NCI-H1694 treated with DMSO at 0.1 percent for 48 hours (cell line): ENCODE results near the gene LAMB4.
A peak's percentile ranks its signal among the peaks of the same experiment; 100 is the strongest.

Experiments
- DNase-seq: peaks from one replicate; lab custom pipeline; 2025; lab: John Stamatoyannopoulos, UW

LAMB4 gene

DNA sequence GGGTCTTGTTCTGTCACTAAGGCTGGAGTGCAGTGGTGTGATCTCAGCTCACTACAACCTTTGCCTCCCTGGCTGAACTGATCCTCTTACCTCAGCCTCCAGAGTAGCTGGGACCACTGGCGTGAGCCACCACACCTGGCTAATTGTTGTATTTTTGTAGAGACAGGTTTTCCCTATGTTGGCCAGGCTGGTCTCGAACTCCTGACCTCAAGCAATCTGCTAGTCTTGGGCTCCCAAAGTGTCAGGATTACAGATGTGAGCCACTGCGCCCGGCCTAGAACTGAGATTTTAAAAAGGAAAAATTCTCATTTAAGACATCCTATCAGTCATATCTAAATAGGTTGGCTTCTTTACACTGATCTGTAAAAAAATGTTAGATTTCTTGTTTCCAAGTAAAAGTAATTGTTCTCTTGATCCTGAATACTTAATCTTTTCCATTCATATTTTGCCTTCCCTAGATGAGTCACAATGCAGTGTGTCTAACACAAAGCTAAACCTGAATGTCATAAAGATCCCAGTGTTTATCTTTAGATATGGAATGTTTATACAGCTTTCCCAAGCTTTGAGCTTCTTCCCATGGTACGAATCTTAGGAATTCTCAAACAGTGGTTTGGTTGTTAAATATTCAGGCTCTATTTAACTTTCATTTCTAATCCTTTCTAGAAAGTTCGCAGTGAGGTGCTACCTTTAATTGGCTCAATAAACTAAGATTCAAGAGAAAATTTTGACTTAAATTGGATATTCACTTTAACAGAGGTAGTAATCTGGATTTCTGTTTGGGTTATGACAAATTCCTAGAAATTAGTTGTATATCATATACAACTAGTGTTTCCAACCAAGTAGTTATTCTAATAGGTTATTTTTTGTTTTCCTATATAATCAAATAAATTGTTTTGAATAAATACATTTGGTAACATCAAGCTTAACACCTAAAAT lies 115.1 kb downstream of the LAMB4 start:
- no peak for DNase-seq

DNA sequence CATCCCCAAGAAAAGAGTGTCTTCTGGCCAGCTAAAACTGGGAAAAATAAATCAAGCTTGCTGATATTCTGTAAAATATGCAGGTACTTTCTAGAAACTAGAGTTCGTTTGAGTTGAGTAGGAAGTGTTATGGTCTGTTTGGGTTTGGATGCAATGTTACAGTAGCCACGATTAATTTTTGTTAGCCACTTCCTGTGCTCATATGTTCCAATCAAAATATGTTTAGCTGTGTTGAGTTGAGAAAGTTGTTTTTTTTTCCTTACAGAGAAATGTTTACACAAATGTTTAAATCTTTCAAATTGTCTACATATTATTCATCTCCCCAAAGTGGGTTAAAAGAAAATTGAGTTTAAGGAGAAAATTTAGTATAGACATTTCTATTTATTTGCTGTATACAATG lies 115.9 kb downstream of the LAMB4 start:
- no peak for DNase-seq

DNA sequence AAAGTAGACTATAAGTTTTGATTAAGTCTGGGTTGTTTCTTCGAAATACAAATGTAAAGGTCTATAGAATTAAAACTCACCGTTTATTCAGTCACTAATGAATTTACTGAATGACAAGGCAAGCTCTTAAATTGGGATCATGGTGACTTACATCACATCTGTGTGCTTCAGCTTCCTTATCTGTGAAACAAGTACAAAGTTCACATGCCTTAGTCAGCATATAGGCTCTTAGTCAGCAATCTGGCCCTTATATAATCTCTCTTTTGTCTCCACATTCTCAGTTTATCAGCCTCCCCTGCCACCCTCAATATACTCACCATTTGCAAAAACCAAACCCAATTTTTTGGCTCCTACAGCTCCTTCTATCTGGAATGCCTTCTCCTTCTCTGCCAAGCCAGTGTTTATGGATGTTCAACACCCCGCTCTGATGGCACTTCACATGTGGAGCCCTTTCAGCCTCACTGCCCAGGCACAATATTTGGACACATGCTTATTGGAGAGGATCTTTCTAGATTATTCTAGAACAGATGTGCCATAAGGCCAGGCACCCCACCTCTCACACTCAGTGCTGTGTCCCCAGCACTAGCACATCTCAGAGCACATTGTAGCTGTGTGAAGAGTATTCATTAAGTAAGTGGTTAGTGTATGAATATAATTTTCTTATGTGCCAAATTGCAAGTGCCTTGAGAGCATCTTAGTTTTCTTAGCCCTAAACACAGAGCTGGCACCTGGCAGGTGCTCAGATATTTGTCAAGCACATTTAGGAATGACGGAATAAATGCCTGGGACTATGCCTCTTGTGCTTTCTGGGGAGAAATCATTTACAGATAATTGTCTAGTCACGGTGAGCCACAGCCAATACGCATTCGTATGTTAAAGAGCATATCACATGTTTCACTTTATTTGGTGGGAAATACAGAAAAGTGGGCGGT lies 117.4 kb downstream of the LAMB4 start:
- DNase-seq = no peak

DNA sequence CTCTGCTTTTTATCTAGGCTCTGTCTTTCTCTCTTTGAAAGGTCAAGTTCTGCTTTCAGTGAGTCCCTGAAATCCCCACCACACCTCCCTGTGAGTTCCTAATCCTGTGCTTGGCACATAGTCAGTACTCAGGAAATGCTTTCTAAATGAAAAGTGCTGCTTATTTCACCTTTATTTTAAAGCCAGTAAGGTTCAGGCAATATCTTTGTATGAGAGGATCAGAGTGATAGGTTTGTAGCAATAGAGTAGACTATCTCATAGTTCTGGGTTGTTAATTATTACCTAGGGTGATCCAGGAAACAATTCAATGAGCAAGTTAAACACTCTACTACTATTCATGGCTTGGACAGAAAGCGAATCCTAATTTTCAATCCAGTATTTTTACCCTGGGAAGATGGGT lies 119.8 kb downstream of the LAMB4 start:
- no peak for DNase-seq

DNA sequence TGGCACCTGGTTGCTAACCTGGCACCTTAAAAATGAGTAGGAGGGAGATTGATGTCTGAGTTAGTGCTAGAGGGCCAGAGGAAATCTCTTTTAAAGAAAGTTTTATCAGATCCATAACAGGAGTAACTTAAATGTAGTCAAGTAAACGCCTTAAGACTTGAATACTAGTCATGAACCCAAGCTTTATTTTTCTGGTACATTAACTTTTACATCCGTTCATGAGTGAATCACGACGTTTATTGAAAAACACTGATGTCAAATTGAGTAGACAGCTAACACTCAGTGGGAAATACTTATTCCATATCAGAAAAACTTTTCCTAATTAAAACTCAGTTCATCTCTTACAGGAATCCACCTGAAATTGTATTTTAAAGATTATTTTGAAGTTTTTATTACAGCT lies 120.3 kb downstream of the LAMB4 start:
- DNase-seq = no peak

DNA sequence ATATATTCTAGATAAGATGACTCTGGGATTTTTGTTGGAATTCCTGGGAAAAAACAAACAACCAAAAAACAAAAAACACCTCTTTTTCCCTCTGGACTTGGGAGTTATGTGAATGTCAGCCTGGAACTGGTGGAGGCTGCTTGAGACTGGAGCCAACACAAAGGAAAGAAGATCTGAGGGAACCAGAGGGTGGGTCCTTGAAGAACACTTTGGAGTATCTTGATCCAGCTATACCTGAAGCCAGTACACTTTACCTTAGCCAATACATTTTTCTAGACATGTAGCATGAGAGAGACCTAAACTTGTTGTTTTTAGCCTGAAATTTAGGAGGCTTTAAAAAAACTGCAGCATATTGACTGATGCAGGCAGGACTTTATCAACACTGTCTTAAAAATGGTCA lies 121.3 kb downstream of the LAMB4 start:
- no peak for DNase-seq

DNA sequence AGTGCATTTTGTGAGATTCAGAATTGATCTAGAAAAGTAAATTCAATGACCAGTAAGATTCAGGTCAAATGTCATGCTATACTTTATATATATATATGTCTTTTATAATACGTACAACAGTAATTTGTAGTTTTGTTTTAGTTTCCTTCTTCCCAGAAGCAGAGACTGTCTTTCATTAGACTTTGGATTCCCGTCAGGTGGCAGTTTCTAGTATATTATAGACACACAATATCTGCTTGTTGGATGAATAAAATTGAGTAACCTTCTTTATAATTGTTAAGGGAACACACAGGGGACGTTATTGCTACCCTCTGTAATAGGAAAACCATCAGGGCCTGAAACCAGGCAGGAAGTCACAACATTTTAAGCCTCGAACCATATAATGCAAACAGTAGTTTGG lies 121.9 kb downstream of the LAMB4 start:
- no peak for DNase-seq

DNA sequence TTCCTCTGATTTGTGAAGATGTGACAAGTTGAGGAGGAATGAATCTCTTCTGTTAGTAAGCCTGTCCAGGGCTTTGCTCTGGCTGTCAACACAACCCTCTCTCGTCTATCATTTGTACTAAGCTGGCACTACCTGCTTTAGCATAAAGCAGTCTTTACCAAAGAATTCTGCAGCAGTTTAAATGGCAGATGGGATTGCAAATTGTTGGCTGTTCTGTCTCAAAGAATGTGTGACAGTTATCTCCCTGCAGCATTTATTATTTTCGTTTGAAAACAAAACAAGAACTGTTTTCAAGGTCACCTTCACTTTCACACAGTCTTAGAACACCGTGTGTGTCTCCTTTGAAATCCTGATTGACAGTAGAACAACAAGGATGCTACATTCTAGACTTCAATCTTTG lies 122.4 kb downstream of the LAMB4 start:
- DNase-seq = peak; percentile 28

DNA sequence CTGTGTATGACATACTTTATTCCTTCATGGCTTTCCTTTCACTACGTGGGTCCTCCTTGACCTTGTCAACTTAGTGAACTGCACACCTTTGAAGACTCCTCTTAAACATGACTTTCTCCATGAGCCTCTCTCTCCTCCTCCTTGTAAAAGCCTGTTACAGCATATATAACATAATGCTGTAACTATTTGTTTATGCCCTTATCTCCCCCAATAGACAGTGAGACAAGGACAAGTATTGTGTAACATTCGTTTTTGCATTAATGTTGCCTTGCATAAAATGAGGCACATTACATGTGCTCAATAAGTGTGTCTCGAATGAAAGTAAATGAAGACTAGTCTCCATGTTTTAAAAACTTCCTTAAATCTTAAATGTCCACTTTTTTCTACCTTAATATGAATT lies 122.9 kb downstream of the LAMB4 start:
- DNase-seq = no peak

DNA sequence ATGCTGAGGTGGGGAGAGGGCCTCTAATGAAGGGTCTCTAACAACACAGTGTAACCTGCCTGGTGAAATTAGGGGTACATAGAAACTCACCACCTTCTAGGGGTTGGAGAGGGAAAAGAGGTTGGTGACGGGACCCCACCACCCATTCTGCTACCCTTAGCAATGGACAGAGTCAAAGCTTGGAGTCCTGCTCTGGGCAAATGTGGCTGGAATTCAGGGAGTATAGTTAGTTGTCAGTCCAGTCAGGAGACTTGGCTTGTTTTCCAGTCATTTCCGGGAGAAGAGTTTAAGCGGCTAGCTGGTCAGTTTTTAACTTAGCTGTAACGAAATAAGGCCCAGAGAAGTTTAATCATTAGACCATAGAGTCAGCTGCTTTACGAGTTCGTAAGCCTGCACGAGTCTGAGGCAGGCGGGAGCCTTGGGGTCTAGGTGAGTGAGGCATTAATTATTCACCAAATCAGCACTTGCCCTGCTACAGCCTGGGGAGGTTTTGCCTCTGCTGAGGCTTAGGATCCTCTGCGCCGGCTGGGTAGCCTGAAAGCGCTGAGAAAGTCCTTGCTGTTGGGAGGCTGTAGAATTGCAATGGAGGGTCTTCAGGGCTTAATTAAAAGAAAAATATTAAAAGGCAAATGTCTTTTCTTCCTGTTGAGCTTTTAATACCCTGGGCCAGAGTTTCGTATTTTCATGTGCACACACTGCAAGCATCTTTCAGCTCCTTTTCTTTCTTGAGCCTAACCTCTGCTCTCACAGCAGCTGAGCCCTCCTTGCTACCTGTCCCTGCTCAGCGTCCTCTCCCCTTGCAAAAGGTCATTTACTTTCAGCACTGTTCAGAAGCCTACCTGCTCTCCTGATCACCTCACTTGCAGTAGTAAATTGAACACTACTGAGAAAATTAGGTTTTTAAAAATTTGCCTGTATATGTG lies 125.7 kb downstream of the LAMB4 start:
- no peak for DNase-seq

DNA sequence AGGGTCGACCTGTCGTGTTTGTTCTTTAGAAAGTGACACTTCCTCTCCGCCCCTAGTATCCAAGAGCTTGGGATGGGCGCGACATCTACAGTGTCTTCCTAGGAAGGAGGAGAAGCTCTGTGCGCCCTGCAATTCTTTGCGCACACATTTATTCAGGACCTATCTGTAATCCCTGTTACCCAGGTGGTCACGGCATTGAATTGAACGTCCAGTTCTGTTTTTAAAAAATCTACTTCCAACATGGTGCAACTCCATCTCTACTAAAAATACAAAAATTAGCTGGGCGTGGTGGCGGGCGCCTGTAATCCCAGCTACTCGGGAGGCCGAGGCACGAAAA lies 126.6 kb downstream of the LAMB4 start:
- DNase-seq = no peak

DNA sequence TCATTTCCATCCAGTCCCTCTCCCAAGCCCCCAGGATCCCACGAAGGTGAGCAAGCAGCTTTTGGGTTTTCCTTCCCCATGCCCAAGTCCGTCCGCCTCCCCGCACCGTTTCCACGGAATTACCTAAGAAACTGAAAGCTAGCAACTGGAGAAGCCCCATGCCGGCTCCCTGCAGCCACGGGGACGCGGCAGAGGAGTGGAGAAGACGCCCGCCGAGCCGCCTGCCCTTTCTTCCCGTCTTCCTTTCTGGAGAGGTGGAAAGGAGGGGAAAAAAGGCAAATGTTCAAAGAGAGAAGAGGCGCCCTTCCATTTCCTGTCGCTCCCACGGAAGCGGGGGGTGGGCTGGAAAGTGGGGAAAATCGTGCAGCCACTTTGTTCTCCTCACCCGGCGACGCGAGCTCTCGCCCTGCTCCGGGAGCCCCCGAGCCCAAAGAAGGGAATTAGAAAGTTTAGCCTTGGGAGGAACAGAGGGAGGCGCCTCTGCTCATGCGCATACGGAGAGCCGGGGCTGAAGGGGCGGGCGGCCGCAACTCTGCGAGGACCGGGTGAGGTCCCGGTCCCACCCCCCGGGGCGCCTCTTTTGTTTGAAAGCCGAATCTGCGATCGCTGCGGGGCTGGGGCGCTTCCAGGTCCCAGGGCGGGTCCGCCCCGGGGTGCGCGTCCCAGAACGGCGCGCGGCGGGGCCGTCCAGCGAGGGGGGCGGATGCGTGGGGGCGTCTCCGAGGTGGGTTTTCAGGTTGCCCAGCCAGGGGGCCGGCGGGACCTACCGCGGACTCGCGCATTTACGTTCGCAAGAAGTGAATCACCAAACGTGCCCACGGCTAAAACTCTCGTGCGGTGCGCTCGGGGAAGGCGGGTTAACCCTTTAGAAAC lies 127.2 kb downstream of the LAMB4 start, which contains the start of gene LAMB1:
Gene LAMB1, minus strand, starts transcription at position 436 of the 873 bp plus-strand sequence. Its CDS starts 276 bp downstream, at position 160.
- peak; percentile 77 for DNase-seq

DNA sequence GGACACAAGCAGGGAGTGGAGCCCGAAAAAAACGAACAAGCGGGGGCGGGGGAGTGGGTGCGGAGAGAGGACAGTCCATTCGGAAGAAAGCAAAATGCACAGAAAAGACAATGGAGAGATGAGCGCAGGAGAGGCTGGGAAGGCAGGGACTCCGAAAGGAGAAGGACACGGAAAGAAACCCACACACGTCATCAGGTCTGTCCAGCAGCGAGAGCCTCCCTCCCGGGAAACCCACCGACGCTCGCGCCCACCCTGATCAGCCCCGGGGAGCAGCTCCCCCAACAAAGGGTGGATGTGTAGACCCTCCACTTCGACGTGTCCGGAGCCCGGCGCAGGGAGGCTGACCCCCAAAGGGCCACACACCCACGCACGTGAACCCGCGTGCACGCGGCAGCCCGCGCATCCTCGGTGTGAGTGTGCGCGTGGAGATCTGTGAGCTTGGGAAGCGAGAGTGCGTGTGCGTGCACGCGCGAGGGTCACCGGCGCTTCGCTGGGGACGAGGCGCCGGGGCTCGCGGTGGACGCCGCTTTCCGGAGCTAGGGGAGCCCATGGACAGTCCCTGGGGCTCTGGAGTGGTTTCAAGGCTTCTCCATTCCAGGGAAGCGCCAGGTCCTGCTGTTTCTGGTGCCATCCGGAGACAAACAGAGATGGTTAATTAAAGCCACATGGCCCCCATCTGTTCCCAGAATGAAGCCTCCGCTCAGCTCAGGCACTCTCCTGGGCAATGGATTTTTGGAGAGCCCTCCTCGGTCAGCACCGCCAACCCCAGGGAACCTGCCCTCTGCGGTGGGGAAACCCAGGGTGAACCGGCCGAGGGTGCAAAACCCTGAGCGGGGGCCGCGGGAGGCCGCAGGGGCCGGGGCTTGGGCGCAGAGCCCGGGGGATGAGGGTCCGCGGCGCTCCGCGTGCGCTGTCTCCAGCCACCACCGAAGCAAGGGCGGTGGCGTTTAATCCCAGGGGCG lies 128.1 kb downstream of the LAMB4 start:
- peak; percentile 74 for DNase-seq

DNA sequence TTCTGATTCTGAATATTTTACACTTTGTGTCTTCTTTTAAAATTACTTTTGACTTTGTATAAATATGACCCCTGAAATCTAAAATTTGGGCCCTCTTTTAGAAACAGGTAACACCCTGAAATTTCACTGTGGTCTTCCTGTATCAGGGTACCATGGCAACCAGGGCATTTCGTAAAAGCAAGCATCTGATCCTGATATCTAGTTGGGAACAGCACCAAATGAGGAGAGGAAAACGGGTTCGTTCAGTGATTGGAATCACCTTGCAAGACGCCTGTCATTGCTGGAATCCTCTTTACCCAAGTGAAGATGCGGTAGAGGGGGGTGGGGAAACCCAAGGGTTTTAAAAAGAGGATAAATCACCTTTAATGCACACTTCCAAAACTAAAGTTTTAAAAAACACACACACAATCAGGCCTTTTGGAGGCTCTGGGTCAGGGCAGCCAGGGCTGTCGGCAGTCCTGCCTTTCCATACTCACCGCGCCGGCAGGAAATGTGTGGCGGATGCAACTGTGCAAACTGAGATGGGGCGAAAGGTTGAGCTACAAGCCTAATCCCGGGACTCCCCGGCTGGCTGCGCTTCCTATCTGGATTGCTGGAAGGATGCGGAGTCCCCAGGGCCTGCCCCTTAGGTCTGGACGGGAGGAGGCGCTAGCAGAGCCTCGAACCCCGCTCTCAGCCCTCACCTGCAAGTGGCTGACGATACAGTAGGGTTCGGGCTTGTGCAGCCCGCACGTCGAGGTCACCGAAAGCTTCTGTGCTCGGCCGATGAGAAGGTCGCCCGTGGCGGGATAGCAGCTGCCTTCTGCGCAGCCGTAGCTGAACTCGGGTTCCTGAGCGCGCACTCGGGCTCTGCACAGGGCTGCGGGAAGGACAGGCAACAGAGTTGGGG lies 129.0 kb downstream of the LAMB4 start:
- DNase-seq = no peak

DNA sequence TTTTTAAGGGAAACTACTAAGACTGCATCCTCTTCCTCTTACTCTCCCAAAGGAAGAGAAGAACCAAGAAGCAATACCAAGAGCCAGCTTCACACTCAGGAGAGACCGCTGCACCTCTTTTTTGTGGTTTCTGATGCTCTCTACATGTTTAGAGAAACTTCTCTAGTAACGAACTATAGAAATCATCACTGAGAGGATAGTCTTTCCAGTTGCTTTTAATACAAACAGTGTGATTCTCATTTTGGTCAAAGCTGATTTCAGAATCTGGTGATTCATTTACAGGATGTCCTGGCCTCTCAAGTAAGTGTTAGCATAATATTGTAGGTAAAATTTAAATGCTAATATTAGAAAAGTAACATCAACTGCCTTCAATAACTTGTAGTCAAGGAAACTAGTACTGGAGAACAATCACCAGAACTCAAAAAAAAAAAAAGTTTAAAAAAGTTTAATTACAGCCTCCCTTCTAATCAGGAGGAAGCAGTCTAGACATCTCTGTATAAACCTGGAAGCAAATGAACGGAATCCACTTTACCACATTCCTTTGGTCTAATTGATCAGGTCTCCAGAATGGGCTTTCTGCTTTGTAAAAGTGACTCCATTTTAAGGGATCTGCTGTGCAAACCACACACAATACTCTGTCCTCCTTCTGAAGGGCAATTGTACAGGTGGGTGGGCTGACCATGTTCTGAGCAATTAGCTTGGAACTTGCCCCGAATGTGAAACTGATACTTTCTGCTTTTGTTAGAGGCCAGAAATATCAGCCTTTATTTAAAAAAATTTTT lies 130.2 kb downstream of the LAMB4 start:
- DNase-seq = no peak

DNA sequence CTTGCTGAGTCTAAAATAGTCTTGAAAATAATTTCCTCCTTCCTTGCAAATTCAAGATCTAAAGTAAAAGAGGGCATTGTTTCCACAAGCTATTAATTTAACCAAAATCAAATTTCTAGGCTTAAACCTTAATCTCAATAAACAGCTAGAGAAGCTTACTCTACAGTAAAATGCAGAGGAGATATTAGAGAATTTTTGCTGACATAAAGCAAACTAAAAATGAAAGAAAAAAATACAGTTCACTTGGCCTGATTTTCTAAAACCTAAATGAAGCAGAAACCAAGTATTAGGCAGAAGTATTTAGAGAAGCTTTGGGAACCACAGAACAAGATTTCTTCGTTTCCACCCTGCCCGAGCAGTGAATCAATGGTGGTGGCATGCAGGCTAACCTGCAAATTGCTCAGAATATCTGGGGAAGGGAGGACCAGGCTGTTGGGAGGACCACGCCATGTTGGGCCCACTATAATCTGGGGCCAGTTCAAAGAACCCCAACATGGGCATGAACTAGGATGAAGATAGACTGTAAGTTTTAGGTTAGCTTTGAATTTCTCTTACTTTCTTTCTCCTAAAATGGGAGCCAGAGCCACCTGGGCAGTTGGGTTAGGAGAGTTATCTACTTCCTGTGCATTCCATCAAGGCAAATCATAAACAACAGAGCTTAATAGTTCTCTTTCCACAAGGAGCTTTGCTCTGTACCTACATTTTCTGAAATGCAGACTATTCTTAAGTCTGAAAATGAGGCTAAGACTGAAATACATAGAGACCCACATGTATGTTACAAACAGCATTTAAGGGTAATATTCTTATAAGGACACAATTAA lies 131.3 kb downstream of the LAMB4 start:
- DNase-seq = no peak

DNA sequence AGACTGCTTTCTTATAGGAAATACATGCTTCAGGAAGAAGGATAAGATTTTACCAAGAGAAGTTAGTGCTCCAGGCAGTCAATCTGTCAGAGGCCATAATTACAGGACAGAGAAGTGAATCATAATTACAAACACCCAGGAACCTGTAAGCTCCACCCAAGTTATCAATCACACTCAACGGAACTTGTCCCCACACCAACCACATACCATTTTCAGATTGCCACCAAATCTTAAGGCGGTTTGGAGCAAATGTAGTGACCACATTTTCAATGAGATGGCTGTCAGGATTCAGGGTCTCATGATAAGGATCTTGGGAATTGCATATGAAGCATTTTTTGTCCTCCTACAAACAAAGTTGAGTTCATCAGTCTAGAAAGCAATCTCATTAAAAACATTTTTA lies 132.0 kb downstream of the LAMB4 start:
- DNase-seq = no peak
